Stimulated activated naive CD8-positive, alpha-beta T cell treated with anti-CD3 and anti-CD28 coated beads, Interleukin-15, Interleukin-2, amounts not matched to agents 100 U/mL and 50 U/mL, for 24 hours (primary cell): ENCODE results near the gene SLC10A3.

Source experiments
- ATAC-seq: fragments of 150-1000 bp; cut with Tn5 transposase; one replicate; pipeline ENCODE4 v1.10.0; 2021
- DNase-seq: peaks from one replicate; pipeline ENCODE4 v3.0.0; 2021

Gene SLC10A3

GRCh38 chrX:154490414-154491083, at the start of gene SLC10A3:
TSS of gene SLC10A3 (minus strand) at chrX:154490629. CDS start at chrX:154488940, 1,689 bp downstream.
- peak; percentile 91 for ATAC-seq
- DNase-seq = peak; percentile 89

GRCh38 chrX:154539077-154539476, 48.6 kb upstream of the SLC10A3 start:
- no peak for ATAC-seq
- DNase-seq = no peak

GRCh38 chrX:154535892-154536291, 45.5 kb upstream of the SLC10A3 start:
- DNase-seq (no peak), ATAC-seq (no peak)

GRCh38 chrX:154534526-154535322, 44.3 kb upstream of the SLC10A3 start:
- DNase-seq = peak; percentile 87
- peak; percentile 96 for ATAC-seq

DNA sequence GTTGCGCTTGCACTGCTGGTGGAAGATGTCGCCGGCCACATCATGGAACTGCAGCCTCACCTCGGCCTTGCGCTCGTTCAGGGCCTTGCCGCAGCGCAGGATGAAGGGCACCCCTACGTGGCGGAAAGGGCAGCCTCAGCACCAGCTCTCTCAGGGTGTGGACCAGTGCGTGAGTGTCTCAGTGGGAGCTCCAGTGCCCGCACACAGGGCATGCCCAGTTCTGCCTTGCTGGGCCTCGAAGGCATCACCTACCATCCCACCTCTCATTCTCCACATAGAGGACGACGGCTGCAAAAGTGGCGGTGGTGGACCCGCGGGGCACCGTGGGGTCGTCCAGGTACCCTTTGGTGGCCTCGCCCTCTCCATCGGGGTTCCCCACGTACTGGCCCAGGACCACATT, 42.3 kb upstream of the SLC10A3 start:
- ATAC-seq = no peak
- DNase-seq = no peak

DNA sequence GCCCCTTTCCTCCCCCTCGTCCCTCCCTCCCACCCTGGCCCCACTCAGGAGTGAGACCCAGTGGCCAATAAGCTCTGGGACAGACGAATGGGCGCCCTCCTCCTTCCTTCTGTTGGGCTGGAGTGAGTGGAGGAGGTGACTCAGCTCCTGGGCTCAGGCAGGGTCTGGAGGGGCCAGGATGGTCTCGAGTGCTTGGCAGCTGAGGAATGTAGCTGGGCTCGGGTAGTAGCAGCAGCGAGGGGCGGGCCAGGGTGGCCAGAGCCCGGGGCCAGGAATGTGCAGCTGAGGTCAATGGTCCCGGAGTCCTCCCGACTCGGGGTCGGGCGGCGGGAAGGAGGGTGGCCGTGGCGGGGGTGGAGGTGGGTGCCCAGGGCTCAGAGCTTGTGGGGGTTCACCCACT, 41.2 kb upstream of the SLC10A3 start:
- ATAC-seq (no peak), DNase-seq (no peak)

- ATAC-seq (no peak), DNase-seq (no peak)
Measured at GRCh38 chrX:154530286-154530685, 39.9 kb upstream of the SLC10A3 start.

DNA sequence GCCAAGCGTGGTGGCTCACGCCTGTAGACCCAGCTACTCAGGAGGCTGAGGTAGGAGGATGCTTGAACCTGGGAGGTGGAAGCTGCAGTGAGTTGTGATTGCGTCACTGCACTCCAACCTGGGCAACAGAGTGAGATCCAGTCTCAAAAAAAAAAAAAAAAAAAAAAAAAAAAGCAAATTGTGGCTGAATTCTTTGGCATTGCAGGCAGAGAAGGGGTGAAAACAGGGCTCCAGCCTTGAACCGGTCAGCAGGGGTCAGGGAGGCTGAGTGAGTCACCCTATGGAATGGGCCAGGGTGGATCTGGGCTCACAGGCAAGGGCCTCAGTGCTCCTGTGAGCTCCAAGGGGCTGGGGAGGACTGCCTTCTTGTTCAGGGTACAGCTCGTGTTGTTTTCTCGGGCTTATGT, 38.8 kb upstream of the SLC10A3 start:
- no peak for DNase-seq
- ATAC-seq = no peak

GRCh38 chrX:154526901-154527675, 36.7 kb upstream of the SLC10A3 start:
- DNase-seq = peak; percentile 71
- ATAC-seq = peak; percentile 84

DNA sequence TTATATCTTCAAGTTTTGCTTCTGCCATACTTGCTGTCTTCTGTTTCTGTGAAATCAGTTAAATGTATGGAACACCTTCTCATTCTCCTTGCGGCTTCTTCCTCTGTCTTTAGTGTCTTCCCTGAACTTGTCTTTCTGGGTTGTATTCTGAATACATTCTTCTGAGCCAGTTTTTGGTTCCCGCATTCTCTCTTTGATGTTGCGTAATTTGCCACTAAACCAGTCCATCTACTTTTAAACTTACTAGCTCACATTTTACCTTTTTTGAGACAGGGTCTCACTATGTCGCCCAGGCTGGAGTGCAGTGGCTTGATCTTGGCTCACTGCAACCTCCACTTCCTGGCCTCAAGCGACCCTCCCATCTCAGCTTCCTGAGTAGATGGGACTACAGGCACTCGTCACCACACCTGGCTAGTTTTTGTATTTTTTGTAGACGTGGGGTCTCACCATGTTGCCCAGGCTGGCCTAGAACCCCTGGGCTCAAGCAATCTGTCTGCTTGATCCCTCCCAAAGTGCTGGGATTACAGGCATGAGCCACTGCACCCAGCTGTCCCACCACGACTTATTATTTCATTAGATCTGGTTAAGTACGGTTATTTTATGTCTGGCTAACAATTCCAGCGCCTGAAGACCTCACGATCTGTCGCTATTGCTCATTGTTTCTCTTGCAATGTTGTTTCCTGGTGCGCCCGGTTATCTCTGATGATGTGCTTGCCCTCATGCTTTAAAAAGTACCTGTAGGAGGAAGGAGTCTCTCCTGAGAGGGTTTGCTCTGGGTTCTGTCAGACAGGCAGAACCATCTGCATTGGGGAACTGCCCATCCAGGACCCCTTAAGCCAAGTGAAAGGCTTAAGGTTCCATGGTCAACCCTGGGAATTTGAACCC, 35.4 kb upstream of the SLC10A3 start:
- no peak for DNase-seq
- no peak for ATAC-seq

DNA sequence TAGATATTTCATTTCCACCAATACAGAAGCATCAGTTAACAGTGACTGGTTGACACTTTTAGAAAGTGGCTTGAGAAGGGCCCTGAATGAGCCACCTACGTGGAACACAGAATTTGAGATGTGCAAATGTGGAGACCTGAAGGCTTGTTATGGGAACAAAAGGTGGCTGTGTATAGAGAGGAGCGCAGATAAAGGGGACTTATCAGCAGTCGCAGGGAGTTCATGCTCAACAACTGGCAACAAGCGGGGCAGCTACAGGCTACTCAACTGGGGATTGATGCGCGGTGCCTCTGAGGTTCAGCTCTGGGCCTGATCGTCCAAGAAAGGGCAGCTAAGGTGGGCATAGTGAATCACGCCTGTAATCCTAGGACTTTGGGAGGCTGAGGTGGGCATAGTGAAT, 29.0 kb upstream of the SLC10A3 start:
- ATAC-seq = no peak

DNA sequence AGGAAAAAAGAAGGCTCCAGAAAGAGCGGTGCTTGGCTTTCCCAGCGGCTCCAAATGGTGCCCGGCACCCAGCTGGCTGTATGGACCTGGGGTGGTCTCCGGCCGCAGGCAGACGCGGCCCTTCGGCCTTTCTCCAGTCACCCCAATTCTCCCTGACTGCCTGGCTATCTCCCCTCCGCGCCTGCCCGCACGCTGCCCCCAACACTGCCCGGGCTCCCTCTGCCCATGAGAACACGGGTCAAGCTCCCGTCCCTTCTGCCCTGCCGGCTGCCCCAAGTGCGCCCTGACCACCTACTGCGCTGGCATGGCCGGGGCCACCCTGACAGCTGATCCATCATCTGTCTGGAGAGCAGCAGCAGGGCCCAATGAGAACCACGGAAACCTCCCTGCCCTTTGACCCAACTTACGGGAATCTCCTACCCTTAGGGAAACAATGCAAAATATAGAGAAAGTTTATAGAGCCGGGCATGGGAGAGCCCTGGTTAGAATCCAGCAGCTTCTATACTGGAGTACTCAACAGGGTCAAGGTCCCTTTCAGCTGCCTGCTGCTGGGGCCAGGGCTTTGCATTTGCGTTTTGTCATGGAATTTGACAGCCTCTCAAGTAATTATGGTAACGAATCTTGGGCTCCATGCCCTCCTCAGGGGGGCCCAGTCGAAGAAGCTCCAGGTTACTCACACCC, 26.8 kb upstream of the SLC10A3 start:
- DNase-seq = no peak

More for the DNA sequence above, 29.0 kb upstream of the SLC10A3 start:
- no peak for DNase-seq

GRCh38 chrX:154516656-154517100, 26.2 kb upstream of the SLC10A3 start:
- ATAC-seq (no peak), DNase-seq (no peak)

More for the DNA sequence above, 26.8 kb upstream of the SLC10A3 start:
- no peak for ATAC-seq

DNA sequence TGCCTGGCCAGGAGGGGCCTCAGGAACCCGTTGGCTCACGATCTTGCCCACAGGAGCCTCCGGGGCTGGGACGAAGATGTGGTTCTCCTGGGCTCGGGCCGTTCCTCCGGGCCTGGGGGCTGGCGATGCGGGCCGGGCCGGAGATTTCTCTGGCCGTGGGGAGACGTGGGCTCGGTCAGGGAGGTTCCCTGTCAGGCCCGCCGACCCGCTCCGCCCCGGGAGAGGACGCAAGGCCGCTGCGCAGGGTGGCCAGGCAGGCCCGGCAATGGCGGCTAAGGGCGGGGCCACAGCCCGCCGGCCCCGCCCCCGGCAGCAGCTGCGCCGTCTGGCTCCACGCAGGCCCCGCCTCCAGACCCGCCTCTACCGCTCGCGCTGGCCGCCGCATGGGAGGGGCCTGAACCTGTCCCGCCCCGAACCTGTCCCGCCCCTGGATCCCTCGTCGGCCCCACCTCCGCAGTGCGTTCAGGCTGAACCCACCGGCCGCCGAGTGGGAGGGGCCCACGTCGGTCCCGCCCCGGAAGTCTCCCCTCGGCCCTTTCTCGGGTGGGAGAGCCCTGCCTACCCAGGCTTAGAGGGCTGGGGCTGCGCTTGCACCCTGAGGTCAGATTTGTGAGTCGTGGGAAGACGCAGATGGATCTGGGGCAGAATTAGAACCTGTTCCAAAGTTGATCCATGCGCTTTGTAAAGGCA, 25.7 kb upstream of the SLC10A3 start, which contains the start of gene FAM3A:
TSS of gene FAM3A (minus strand) at position 267 of the 690 bp plus-strand sequence. CDS start 460 bp downstream, outside the sequence.
- ATAC-seq (peak; percentile 95), DNase-seq (peak; percentile 93)

DNA sequence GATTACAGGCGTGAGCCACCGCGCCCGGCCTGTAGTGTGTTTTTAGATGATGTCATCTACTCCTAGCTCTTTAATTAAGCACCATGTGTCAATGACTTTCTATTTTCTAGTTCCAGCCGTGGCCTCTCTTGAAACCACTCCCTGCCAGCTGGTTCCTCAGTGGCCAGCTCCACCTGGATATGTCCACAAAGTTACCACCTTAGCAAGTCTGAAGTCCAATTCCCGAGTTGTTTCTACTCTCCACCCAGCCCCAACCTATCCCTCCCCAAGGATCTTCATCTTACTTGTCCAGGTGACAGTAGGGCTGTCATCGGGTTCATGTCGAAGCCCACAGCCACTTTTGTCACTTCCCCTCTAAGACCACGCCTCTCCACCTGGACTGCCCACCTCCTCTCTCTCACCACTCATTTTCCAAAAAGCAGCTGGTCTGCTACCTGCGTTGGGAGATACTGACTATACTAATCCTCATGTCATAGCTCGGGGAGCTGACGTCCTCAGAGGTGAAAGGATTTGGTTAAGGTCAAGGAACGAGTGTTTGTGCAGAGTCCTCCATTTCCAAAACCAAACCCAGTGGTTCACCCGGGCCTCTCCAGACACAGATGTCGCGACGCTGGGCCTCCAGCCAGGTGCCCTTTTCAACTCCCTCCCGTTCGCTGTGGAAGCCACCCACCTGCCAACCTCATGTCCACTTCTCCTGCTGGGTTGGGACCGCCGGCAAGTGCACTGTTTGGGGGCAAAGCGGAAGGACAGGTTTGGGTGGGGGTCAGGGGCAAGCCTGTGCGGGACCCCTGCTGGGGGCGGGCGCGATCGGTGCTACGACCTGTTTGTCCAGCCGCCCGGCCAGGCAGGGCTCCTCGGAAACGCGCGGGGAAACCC, 24.9 kb upstream of the SLC10A3 start:
- no peak for DNase-seq
- no peak for ATAC-seq

- DNase-seq (no peak), ATAC-seq (no peak)
Measured at GRCh38 chrX:154513716-154514115, 23.3 kb upstream of the SLC10A3 start.

DNA sequence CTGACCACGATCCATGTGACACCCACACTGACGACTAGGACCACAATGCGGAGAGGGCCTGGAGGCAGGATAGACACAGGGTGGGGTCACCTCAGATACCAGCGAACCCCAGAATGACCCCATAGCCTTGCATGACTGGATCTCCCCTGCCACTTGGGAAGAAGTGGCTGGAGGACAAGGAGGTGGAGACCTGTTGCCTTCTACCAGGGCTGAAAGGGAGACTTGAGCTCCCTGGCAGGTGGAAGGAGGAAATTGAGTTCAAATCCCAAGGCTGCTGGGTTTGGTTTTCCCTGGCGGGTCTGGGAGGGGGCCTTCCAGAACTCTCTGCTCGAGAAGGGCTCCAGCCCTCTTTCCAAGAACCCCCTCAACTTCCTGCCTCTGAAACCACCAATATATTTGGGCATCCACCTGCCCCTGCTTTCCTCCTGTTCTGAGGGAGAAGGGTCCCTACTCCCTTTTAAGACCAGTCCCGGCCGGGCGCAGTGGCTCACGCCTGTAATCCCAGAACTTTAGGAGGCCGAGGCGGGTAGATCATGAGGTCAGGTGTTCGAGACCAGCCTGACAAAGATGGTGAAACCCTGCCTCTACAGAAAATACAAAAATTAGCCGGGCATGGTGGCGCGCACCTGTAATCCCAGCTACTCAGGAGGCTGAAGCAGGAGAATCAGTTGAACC, 22.6 kb upstream of the SLC10A3 start:
- DNase-seq (no peak), ATAC-seq (no peak)

GRCh38 chrX:154511761-154512160, 21.3 kb upstream of the SLC10A3 start:
- DNase-seq = no peak
- no peak for ATAC-seq

DNA sequence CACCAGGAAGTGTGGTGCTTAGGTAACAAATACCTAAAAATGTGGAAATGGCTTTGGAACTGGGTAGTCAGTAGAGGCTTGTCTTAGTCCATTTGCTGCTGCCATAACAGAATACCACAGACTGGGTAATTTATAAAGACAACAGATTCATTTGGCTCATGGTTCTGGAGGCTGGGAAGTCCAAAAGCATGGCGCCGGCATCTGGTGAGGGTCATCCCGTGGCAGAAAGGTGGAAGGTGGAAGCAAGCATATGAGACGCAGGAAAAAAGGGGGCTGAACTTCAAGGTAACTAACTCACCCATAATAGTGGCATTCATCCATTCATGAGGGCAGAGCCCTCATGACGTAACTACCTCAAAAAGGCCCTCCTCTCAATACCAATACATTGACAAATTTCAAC, 19.0 kb upstream of the SLC10A3 start:
- DNase-seq (no peak), ATAC-seq (no peak)
